HEK293 (cell line): ENCODE data around the gene GTF2H3.

Experiments
- CTCF ChIA-PET: fragments of 350-600 bp; formaldehyde crosslinking; extraction: SDS; loops from one replicate; lab custom pipeline; 2021; ENCODE audit warnings: antibody characterized with exemption; lab: Yijun Ruan, JAX
- POLR2A ChIA-PET: fragments of 300-600 bp; formaldehyde crosslinking; extraction: SDS; loops from one replicate; lab custom pipeline; 2020; ENCODE audit warnings: antibody characterized with exemption, inconsistent platforms; lab: Yijun Ruan, JAX
- H3K27ac ChIP-seq: fragments of 200-500 bp; sonication (Bioruptor generic); 2 replicates; pipeline ENCODE4 v1.5.1; 2014; ENCODE audit warnings: low read depth, low read length, control low read depth, inconsistent platforms; ENCODE audit errors: extremely low read depth
- H3K36me3 ChIP-seq, 2 experiments: fragments of 200-500 bp in 1 of 2; sonication (Bioruptor generic) in 1 of 2; 1 replicate in 1 of 2; 2 replicates in 1 of 2; pipeline ENCODE4 v1.5.1; 2014 to 2017; ENCODE audit warnings: inconsistent platforms in 2 of 2, low read length in 2 of 2; ENCODE audit not compliant: control insufficient read depth in 2 of 2, insufficient read depth in 1 of 2
- H3K4me1 ChIP-seq: fragments of 200-500 bp; sonication (Bioruptor generic); 2 replicates; pipeline ENCODE4 v1.5.1; 2014; ENCODE audit warnings: mild to moderate bottlenecking, low read length, inconsistent platforms; ENCODE audit not compliant: control insufficient read depth, insufficient read depth
- H3K4me3 ChIP-seq: 2 replicates; pipeline ENCODE4 v1.5.1; 2011; ENCODE audit warnings: low read depth, mild to moderate bottlenecking, control low read depth, low read length, moderate library complexity
- H3K9me3 ChIP-seq: fragments of 200-500 bp; sonication (Bioruptor generic); 2 replicates; pipeline ENCODE4 v1.5.1; 2014; ENCODE audit warnings: low read depth, low read length, inconsistent platforms; ENCODE audit not compliant: control insufficient read depth, insufficient read depth
- HOXC10 ChIP-seq: sonication (generic); formaldehyde crosslinking; IDR thresholded peaks from 2 replicates; pipeline ENCODE4 v1.8.1; 2023; ENCODE audit warnings: mild to moderate bottlenecking, missing genetic modification reagents
- HOXD13 ChIP-seq: sonication (generic); formaldehyde crosslinking; IDR thresholded peaks from 2 replicates; pipeline ENCODE4 v1.8.0; 2022; ENCODE audit warnings: missing genetic modification reagents, borderline replicate concordance
- KLF16 ChIP-seq: fragments of 450-650 bp; formaldehyde crosslinking; IDR thresholded peaks from 2 replicates; pipeline ENCODE4 v1.5.1; 2017; ENCODE audit warnings: missing biosample characterization, missing genetic modification characterization
- OVOL3 ChIP-seq: fragments of 450-650 bp; formaldehyde crosslinking; IDR thresholded peaks from 2 replicates; pipeline ENCODE4 v1.5.1; 2016; ENCODE audit warnings: missing biosample characterization, missing genetic modification characterization
- ZFHX2 ChIP-seq: fragments of 450-650 bp; formaldehyde crosslinking; conservative IDR thresholded peaks from 2 replicates; pipeline ENCODE4 v1.5.1; 2016; ENCODE audit warnings: missing biosample characterization, missing genetic modification characterization
- ZFP3 ChIP-seq: fragments of 450-650 bp; formaldehyde crosslinking; IDR thresholded peaks from 2 replicates; pipeline ENCODE4 v1.5.1; 2016; ENCODE audit warnings: low read depth, missing biosample characterization, missing genetic modification characterization
- ZNF24 ChIP-seq: fragments of 450-650 bp; formaldehyde crosslinking; IDR thresholded peaks from 2 replicates; pipeline ENCODE4 v1.5.1; 2016; ENCODE audit warnings: missing biosample characterization, missing genetic modification characterization
- ZNF274 ChIP-seq, 2 experiments: fragments of 200-500 bp in 1 of 2; fragments of 450-650 bp in 1 of 2; sonication (Bioruptor generic) in 1 of 2; formaldehyde crosslinking in 1 of 2; IDR thresholded peaks; 2 replicates each; pipeline versions ENCODE4 v1.5.1 to v1.6.1; 2014 to 2016; ENCODE audit warnings: borderline replicate concordance in 1 of 2, inconsistent platforms in 1 of 2, low read length in 1 of 2, missing biosample characterization in 1 of 2, missing genetic modification characterization in 1 of 2
- ZNF324 ChIP-seq: fragments of 450-650 bp; formaldehyde crosslinking; IDR thresholded peaks from 2 replicates; pipeline ENCODE4 v1.5.1; 2016; ENCODE audit warnings: missing biosample characterization, missing genetic modification characterization
- ZNF530 ChIP-seq: fragments of 450-650 bp; formaldehyde crosslinking; IDR thresholded peaks from 2 replicates; pipeline ENCODE4 v1.5.1; 2016; ENCODE audit warnings: low read depth, missing biosample characterization, missing genetic modification characterization
- ZNF660 ChIP-seq: fragments of 450-650 bp; IDR thresholded peaks from 2 replicates; pipeline ENCODE4 v1.5.1; 2018; ENCODE audit warnings: missing biosample characterization, mild to moderate bottlenecking, missing genetic modification characterization
- ZSCAN23 ChIP-seq: fragments of 450-650 bp; formaldehyde crosslinking; IDR thresholded peaks from 2 replicates; pipeline ENCODE4 v1.5.1; 2016; ENCODE audit warnings: missing biosample characterization, missing genetic modification characterization
- TF ChIP-seq, protein P1 (sequence below): fragments of 450-650 bp; formaldehyde crosslinking; IDR thresholded peaks from 2 replicates; pipeline ENCODE4 v1.5.1; 2017; ENCODE audit warnings: missing biosample characterization, missing genetic modification characterization
- TF ChIP-seq, protein P2 (sequence below): fragments of 450-650 bp; formaldehyde crosslinking; IDR thresholded peaks from 2 replicates; pipeline ENCODE4 v1.5.1; 2016; ENCODE audit warnings: missing biosample characterization, missing genetic modification characterization
- TF ChIP-seq, protein P3 (sequence below): fragments of 450-650 bp; formaldehyde crosslinking; IDR thresholded peaks from 2 replicates; pipeline ENCODE4 v1.5.0; 2017; ENCODE audit warnings: missing biosample characterization, missing genetic modification characterization, borderline replicate concordance
- TF ChIP-seq, protein P4 (sequence below): fragments of 450-650 bp; formaldehyde crosslinking; IDR thresholded peaks from 2 replicates; pipeline ENCODE4 v1.5.1; 2016; ENCODE audit warnings: missing biosample characterization, missing genetic modification characterization

GTF2H3 gene

DNA sequence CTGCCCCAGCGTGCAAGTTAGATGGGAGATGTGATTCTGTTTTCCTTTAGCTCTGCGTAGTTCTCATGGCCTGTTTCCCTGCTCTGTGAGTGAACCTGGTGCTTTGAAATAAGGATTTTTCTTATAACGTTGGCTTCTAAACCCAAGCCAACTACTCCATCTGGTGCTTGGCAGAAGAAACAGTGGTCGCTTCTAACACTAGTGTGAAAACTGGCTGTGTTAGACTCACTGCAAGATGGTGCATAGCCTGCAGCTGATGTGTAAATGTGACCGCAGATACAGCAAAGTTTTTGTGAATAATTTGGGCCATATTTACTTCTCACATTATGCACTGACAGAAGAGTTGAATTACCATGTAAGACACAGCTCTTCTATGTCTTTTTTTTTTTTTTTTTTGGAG is 12.2 kb downstream of the GTF2H3 start (continued):
- TF ChIP-seq, protein P1, sequence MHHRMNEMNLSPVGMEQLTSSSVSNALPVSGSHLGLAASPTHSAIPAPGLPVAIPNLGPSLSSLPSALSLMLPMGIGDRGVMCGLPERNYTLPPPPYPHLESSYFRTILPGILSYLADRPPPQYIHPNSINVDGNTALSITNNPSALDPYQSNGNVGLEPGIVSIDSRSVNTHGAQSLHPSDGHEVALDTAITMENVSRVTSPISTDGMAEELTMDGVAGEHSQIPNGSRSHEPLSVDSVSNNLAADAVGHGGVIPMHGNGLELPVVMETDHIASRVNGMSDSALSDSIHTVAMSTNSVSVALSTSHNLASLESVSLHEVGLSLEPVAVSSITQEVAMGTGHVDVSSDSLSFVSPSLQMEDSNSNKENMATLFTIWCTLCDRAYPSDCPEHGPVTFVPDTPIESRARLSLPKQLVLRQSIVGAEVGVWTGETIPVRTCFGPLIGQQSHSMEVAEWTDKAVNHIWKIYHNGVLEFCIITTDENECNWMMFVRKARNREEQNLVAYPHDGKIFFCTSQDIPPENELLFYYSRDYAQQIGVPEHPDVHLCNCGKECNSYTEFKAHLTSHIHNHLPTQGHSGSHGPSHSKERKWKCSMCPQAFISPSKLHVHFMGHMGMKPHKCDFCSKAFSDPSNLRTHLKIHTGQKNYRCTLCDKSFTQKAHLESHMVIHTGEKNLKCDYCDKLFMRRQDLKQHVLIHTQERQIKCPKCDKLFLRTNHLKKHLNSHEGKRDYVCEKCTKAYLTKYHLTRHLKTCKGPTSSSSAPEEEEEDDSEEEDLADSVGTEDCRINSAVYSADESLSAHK = no peak
- no peak for TF ChIP-seq ZNF274 (IDR thresholded peaks at IDR 0.05; ENCODE audit: low read length)
- TF ChIP-seq ZNF274 (tag by site-specific recombination; IDR thresholded peaks at IDR 0.05; ENCODE audit: borderline replicate concordance) = no peak
- no peak for TF ChIP-seq OVOL3 (tag by site-specific recombination)
- TF ChIP-seq, protein P2, sequence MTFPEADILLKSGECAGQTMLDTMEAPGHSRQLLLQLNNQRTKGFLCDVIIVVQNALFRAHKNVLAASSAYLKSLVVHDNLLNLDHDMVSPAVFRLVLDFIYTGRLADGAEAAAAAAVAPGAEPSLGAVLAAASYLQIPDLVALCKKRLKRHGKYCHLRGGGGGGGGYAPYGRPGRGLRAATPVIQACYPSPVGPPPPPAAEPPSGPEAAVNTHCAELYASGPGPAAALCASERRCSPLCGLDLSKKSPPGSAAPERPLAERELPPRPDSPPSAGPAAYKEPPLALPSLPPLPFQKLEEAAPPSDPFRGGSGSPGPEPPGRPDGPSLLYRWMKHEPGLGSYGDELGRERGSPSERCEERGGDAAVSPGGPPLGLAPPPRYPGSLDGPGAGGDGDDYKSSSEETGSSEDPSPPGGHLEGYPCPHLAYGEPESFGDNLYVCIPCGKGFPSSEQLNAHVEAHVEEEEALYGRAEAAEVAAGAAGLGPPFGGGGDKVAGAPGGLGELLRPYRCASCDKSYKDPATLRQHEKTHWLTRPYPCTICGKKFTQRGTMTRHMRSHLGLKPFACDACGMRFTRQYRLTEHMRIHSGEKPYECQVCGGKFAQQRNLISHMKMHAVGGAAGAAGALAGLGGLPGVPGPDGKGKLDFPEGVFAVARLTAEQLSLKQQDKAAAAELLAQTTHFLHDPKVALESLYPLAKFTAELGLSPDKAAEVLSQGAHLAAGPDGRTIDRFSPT (tag by site-specific recombination) = no peak
- TF ChIP-seq, protein P3, sequence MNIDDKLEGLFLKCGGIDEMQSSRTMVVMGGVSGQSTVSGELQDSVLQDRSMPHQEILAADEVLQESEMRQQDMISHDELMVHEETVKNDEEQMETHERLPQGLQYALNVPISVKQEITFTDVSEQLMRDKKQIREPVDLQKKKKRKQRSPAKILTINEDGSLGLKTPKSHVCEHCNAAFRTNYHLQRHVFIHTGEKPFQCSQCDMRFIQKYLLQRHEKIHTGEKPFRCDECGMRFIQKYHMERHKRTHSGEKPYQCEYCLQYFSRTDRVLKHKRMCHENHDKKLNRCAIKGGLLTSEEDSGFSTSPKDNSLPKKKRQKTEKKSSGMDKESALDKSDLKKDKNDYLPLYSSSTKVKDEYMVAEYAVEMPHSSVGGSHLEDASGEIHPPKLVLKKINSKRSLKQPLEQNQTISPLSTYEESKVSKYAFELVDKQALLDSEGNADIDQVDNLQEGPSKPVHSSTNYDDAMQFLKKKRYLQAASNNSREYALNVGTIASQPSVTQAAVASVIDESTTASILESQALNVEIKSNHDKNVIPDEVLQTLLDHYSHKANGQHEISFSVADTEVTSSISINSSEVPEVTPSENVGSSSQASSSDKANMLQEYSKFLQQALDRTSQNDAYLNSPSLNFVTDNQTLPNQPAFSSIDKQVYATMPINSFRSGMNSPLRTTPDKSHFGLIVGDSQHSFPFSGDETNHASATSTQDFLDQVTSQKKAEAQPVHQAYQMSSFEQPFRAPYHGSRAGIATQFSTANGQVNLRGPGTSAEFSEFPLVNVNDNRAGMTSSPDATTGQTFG (tag by site-specific recombination) = no peak
- TF ChIP-seq, protein P4, sequence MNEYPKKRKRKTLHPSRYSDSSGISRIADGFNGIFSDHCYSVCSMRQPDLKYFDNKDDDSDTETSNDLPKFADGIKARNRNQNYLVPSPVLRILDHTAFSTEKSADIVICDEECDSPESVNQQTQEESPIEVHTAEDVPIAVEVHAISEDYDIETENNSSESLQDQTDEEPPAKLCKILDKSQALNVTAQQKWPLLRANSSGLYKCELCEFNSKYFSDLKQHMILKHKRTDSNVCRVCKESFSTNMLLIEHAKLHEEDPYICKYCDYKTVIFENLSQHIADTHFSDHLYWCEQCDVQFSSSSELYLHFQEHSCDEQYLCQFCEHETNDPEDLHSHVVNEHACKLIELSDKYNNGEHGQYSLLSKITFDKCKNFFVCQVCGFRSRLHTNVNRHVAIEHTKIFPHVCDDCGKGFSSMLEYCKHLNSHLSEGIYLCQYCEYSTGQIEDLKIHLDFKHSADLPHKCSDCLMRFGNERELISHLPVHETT (tag by site-specific recombination) = no peak
- TF ChIP-seq ZFHX2 (tag by site-specific recombination) = no peak
- TF ChIP-seq ZFP3 = no peak
- TF ChIP-seq KLF16 = no peak

DNA sequence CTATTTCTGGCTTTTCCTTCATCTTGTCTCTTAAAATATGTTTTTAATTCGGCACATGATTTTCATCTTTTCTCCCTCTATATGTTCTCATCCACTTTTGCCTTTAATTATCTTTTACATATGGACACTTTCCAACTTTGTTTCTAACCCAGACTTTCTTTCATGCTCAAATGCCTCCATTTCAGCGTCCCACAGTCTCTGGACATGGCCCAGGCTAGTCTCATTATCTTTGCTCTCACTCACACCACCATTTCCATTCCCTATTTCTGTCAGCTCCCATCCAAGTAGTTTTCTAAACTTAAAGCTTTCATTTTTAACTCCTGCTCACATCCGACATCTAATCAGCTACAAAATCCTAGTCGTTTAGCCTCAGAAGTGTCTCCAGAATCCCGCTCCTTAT is 14.8 kb downstream of the GTF2H3 start:
- no peaks in the 10 kb centered on the region for H3K9me3 ChIP-seq
- no peaks in the 10 kb centered on the region for H3K4me1 ChIP-seq
- H3K36me3 ChIP-seq = peaks cover 70 to 86% of the 10 kb centered on the region in 2 experiments
- POLR2A ChIA-PET = no interaction called here
- H3K4me3 ChIP-seq = no peak overlapping the region
- TF ChIP-seq ZSCAN23 (no peak), HOXD13 (CRISPR knock-in tag) (no peak), ZNF24 (tag by site-specific recombination) (no peak), ZNF530 (tag by site-specific recombination) (no peak), ZNF660 (tag by site-specific recombination) (no peak), ZNF324 (tag by site-specific recombination) (no peak), HOXC10 (CRISPR knock-in tag) (no peak)
- no peak overlapping the region for H3K27ac ChIP-seq
- CTCF ChIA-PET = no interaction called here
